GM23338 (cell line): Measurements from ENCODE around the gene TMEM35A. TPM values are rescaled to one million over a fixed set of nuclear protein-coding genes. Genes with fewer than 3 reads are reported as not detected.

Experiments
- ATAC-seq: fragments of 200-7000 bp; cut with Tn5 transposase; 3 replicates; pipeline ENCODE4 v1.9.1; 2020
- DNase-seq: peaks from one replicate; pipeline ENCODE4 v3.0.0-alpha.2; 2015; ENCODE audit warnings: low spot score
- H2AFZ ChIP-seq: fragments of 200-600 bp; sonication (generic); 2 replicates; pipeline ENCODE4 v1.8.0; 2016; ENCODE audit warnings: antibody characterized with exemption, mild to moderate bottlenecking, moderate library complexity
- H3F3A ChIP-seq: fragments of 200-600 bp; sonication (generic); replicated peaks from 2 replicates; pipeline ENCODE4 v1.8.0; 2017; ENCODE audit warnings: antibody characterized with exemption, mixed run types, low read depth
- H3K27ac ChIP-seq: fragments of 200-600 bp; sonication (generic); 2 replicates; pipeline ENCODE4 v1.6.1; 2016; ENCODE audit warnings: low read depth
- H3K27me3 ChIP-seq: fragments of 200-600 bp; sonication (generic); 2 replicates; pipeline ENCODE4 v1.8.0; 2016; ENCODE audit warnings: mild to moderate bottlenecking, mixed run types, moderate library complexity; ENCODE audit not compliant: insufficient read depth
- H3K36me3 ChIP-seq: fragments of 200-600 bp; sonication (generic); 2 replicates; pipeline ENCODE4 v1.8.0; 2016; ENCODE audit warnings: mild to moderate bottlenecking; ENCODE audit not compliant: insufficient read depth
- H3K4me1 ChIP-seq: fragments of 200-600 bp; sonication (generic); 2 replicates; pipeline ENCODE4 v1.8.0; 2016; ENCODE audit warnings: mild to moderate bottlenecking, moderate library complexity; ENCODE audit not compliant: insufficient read depth
- H3K4me2 ChIP-seq: fragments of 200-600 bp; sonication (generic); 2 replicates; pipeline ENCODE4 v1.7.1; 2017; ENCODE audit warnings: mixed run types
- H3K4me3 ChIP-seq: fragments of 200-600 bp; sonication (generic); 2 replicates; pipeline ENCODE4 v1.6.1; 2016; ENCODE audit warnings: mixed run types
- H3K79me2 ChIP-seq: fragments of 200-600 bp; sonication (generic); replicated peaks from 2 replicates; pipeline ENCODE4 v1.8.0; 2017; ENCODE audit warnings: mild to moderate bottlenecking; ENCODE audit not compliant: insufficient read depth
- H3K9me2 ChIP-seq: fragments of 200-600 bp; sonication (generic); 2 replicates; pipeline ENCODE4 v1.8.0; 2017; ENCODE audit not compliant: insufficient read depth
- H4K20me1 ChIP-seq: fragments of 200-600 bp; sonication (generic); replicated peaks from 2 replicates; pipeline ENCODE4 v1.8.0; 2017; ENCODE audit warnings: mild to moderate bottlenecking; ENCODE audit not compliant: insufficient read depth
- H3K27ac Mint-ChIP-seq: 2 replicates; pipeline ENCODE4 v1.8.0; 2020; ENCODE audit warnings: inconsistent platforms, mild to moderate bottlenecking, moderate library complexity, mixed read lengths
- H3K27me3 Mint-ChIP-seq: 3 replicates; pipeline ENCODE4 v1.8.0; 2022; ENCODE audit warnings: low read depth, mild to moderate bottlenecking, moderate library complexity, mixed read lengths, inconsistent platforms; ENCODE audit not compliant: insufficient read depth, poor library complexity
- H3K36me3 Mint-ChIP-seq: 3 replicates; pipeline ENCODE4 v1.8.0; 2021; ENCODE audit warnings: low read depth, mild to moderate bottlenecking, inconsistent platforms, moderate library complexity, mixed read lengths
- H3K4me1 Mint-ChIP-seq: 3 replicates; pipeline ENCODE4 v1.8.0; 2020; ENCODE audit warnings: mild to moderate bottlenecking, inconsistent platforms, mixed read lengths
- H3K4me3 Mint-ChIP-seq: 3 replicates; pipeline ENCODE4 v1.8.0; 2021; ENCODE audit warnings: moderate library complexity, mild to moderate bottlenecking, inconsistent platforms, mixed read lengths
- H3K9me3 Mint-ChIP-seq: 3 replicates; pipeline ENCODE4 v1.8.0; 2020; ENCODE audit warnings: moderate library complexity, mild to moderate bottlenecking, inconsistent platforms, mixed read lengths
- polyA plus RNA-seq: library from polyadenylated mRNA; unstranded; fragments of >200 nt; fragmentation: Nextera tagmentation; extraction: Ambion mirVana; gene quantifications from 2 replicates; pipeline ENCODE4 v1.2.1, GENCODE V29; 2016
- total RNA-seq: library from RNA; depleted of rRNA; stranded (reverse); fragments of >200 nt; shearing (Covaris generic); gene quantifications from 2 replicates; pipeline ENCODE4 v1.2.3, GENCODE V29; 2014; rRNA removed
- TF ChIP-seq, protein P1 (sequence below): fragments of 250-450 bp; sonication (Bioruptor Pico); IDR thresholded peaks from 2 replicates; pipeline ENCODE4 v1.5.0; 2020; ENCODE audit warnings: mild to moderate bottlenecking, moderate library complexity

TMEM35A gene
- total and polyA plus RNA-seq, 2 experiments from 2014 or later = 4.2 to 5.8 TPM

DNA sequence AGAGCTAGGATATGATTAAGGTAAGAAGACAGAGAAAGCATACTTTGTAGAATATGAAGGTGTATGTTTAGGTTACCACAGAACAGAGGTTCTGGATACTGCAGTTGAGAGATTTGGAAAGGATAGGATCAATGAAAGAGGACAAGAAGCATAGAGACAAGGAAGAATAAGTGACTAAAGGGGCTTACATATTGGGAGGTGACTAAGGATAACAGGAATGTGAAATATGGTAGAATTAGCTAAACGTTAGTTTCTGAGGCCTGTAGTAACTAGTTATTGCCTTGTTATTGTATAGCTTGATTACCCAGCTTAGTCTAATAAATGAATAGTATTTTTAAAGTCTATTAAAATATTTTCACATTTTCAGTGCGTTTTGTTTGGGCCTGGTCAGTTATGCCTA lies 57.6 kb downstream of the TMEM35A start:
- Mint-ChIP-seq H3K27ac (no peak overlapping the region), H3K9me3 (no peaks in the 10 kb centered on the region), H3K36me3 (peaks cover 37% of the 10 kb centered on the region), H3K4me3 (no peak overlapping the region), H3K27me3 (no peaks in the 10 kb centered on the region), H3K4me1 (no peaks in the 10 kb centered on the region)
- H3K27me3 ChIP-seq = no peaks in the 10 kb centered on the region
- H3K79me2 ChIP-seq = no peaks in the 10 kb centered on the region
- H3K4me1 ChIP-seq = no peaks in the 10 kb centered on the region
- no peak overlapping the region for H3K4me3 ChIP-seq
- no peak overlapping the region for H2AFZ ChIP-seq
- H3F3A ChIP-seq = no peaks in the 10 kb centered on the region
- H3K9me2 ChIP-seq = no peaks in the 10 kb centered on the region
- no peak overlapping the region for H3K27ac ChIP-seq
- TF ChIP-seq, protein P1, sequence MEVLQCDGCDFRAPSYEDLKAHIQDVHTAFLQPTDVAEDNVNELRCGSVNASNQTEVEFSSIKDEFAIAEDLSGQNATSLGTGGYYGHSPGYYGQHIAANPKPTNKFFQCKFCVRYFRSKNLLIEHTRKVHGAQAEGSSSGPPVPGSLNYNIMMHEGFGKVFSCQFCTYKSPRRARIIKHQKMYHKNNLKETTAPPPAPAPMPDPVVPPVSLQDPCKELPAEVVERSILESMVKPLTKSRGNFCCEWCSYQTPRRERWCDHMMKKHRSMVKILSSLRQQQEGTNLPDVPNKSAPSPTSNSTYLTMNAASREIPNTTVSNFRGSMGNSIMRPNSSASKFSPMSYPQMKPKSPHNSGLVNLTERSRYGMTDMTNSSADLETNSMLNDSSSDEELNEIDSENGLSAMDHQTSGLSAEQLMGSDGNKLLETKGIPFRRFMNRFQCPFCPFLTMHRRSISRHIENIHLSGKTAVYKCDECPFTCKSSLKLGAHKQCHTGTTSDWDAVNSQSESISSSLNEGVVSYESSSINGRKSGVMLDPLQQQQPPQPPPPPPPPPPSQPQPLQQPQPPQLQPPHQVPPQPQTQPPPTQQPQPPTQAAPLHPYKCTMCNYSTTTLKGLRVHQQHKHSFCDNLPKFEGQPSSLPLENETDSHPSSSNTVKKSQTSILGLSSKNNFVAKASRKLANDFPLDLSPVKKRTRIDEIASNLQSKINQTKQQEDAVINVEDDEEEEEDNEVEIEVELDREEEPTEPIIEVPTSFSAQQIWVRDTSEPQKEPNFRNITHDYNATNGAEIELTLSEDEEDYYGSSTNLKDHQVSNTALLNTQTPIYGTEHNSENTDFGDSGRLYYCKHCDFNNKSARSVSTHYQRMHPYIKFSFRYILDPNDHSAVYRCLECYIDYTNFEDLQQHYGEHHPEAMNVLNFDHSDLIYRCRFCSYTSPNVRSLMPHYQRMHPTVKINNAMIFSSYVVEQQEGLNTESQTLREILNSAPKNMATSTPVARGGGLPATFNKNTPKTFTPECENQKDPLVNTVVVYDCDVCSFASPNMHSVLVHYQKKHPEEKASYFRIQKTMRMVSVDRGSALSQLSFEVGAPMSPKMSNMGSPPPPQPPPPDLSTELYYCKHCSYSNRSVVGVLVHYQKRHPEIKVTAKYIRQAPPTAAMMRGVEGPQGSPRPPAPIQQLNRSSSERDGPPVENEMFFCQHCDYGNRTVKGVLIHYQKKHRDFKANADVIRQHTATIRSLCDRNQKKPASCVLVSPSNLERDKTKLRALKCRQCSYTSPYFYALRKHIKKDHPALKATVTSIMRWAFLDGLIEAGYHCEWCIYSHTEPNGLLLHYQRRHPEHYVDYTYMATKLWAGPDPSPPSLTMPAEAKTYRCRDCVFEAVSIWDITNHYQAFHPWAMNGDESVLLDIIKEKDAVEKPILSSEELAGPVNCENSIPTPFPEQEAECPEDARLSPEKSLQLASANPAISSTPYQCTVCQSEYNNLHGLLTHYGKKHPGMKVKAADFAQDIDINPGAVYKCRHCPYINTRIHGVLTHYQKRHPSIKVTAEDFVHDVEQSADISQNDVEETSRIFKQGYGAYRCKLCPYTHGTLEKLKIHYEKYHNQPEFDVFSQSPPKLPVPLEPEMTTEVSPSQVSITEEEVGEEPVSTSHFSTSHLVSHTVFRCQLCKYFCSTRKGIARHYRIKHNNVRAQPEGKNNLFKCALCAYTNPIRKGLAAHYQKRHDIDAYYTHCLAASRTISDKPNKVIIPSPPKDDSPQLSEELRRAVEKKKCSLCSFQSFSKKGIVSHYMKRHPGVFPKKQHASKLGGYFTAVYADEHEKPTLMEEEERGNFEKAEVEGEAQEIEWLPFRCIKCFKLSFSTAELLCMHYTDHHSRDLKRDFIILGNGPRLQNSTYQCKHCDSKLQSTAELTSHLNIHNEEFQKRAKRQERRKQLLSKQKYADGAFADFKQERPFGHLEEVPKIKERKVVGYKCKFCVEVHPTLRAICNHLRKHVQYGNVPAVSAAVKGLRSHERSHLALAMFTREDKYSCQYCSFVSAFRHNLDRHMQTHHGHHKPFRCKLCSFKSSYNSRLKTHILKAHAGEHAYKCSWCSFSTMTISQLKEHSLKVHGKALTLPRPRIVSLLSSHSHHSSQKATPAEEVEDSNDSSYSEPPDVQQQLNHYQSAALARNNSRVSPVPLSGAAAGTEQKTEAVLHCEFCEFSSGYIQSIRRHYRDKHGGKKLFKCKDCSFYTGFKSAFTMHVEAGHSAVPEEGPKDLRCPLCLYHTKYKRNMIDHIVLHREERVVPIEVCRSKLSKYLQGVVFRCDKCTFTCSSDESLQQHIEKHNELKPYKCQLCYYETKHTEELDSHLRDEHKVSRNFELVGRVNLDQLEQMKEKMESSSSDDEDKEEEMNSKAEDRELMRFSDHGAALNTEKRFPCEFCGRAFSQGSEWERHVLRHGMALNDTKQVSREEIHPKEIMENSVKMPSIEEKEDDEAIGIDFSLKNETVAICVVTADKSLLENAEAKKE (CRISPR knock-in tag) = no peak
- ATAC-seq = no peak
- no peaks in the 10 kb centered on the region for H4K20me1 ChIP-seq
- H3K4me2 ChIP-seq = no peak overlapping the region
- H3K36me3 ChIP-seq = peaks cover 5% of the 10 kb centered on the region; the same call in 1 of the 2 replicates
- no peak for DNase-seq

Other genes starting within 250 kb of the TMEM35A start
- gene NOX1, start 204.5 kb upstream of the TMEM35A start, total RNA-seq = not detected in 2 replicates
- gene NOX1, start 204.5 kb upstream of the TMEM35A start, polyA plus RNA-seq = 0.23 and 0.31 TPM in 2 replicates
- gene XKRX, start 150.0 kb upstream of the TMEM35A start, total RNA-seq = 0.83 and 1.6 TPM in 2 replicates
- gene XKRX, start 150.0 kb upstream of the TMEM35A start, polyA plus RNA-seq = 0.16 and 0.19 TPM in 2 replicates
- not detected in 2 replicates for gene ARL13A, start 109.2 kb upstream of the TMEM35A start, total RNA-seq
- gene ARL13A, start 109.2 kb upstream of the TMEM35A start, polyA plus RNA-seq = not detected in 2 replicates
- 18.6 and 25.9 TPM in 2 replicates for gene TRMT2B, start 26.8 kb upstream of the TMEM35A start, total RNA-seq
- gene TRMT2B, start 26.8 kb upstream of the TMEM35A start, polyA plus RNA-seq = 5.4 and 6.5 TPM in 2 replicates
- gene CENPI, start 19.3 kb downstream of the TMEM35A start, total RNA-seq = 30.8 and 41.3 TPM in 2 replicates
- gene CENPI, start 19.3 kb downstream of the TMEM35A start, polyA plus RNA-seq = 5.2 and 7.2 TPM in 2 replicates
- gene DRP2, start 140.9 kb downstream of the TMEM35A start, total RNA-seq = 0.24 and 0.39 TPM in 2 replicates
- gene DRP2, start 140.9 kb downstream of the TMEM35A start, polyA plus RNA-seq = 0.09 TPM in 1 of 2 replicates, not detected in the other
- 0.58 TPM in 1 of 2 replicates, not detected in the other for gene TAF7L, start 212.5 kb downstream of the TMEM35A start, total RNA-seq
- gene TAF7L, start 212.5 kb downstream of the TMEM35A start, polyA plus RNA-seq = 0.37 and 0.66 TPM in 2 replicates